Thyroid gland (tissue), 4 donors: ENCODE results near the gene TC2N. TPM values are rescaled to one million over a fixed set of nuclear protein-coding genes. Genes with fewer than 3 reads are reported as not detected.

ENCODE experiments used
- DNase-seq, 2 donors: peaks; one replicate each; pipeline ENCODE4 v3.0.0-alpha.2; 2019
- H3K27ac ChIP-seq, 3 donors: fragments of 200-600 bp; sonication (generic); 1 replicate in 2 of 3; 2 replicates in 1 of 3; pipeline ENCODE4 v1.5.1; 2016 to 2019; ENCODE audit warnings: mild to moderate bottlenecking in 1 of 3, moderate library complexity in 1 of 3
- H3K27me3 ChIP-seq: fragments of 200-600 bp; sonication (generic); one replicate; pipeline ENCODE4 v1.5.1; 2019
- H3K36me3 ChIP-seq, 2 donors: fragments of 200-600 bp; sonication (generic); one replicate each; pipeline ENCODE4 v1.5.1; 2016 to 2019
- H3K4me1 ChIP-seq, 2 donors: fragments of 200-600 bp; sonication (generic); one replicate each; pipeline ENCODE4 v1.5.1; 2017 to 2019
- H3K4me3 ChIP-seq, 3 donors: fragments of 200-600 bp; sonication (generic); replicated peaks in 1 of 3; 1 replicate in 2 of 3; 2 replicates in 1 of 3; pipeline ENCODE4 v1.5.1; 2016; ENCODE audit warnings: mild to moderate bottlenecking in 1 of 3
- H3K9me3 ChIP-seq: fragments of 200-600 bp; sonication (generic); one replicate; pipeline ENCODE4 v1.5.1; 2017
- POLR2A ChIP-seq, 2 donors: fragments of 450-650 bp; IDR thresholded peaks; one replicate each; pipeline ENCODE4 v1.6.1; 2017; ENCODE audit warnings: antibody characterized with exemption in 2 of 2, mild to moderate bottlenecking in 2 of 2, moderate library complexity in 1 of 2
- WGBS, 2 donors: methylation state at CpG; one replicate each; pipeline ENCODE4 v1.1.5; 2017; 5-methylcytosine and 5-hydroxymethylcytosine counted together
- intact Hi-C: fragments of 100-400 bp; cut with DNase I; formaldehyde crosslinking; loops from one replicate; pipeline ENCODE4 v1.15.1; 2023
- total RNA-seq, 4 donors: library from RNA; depleted of rRNA; stranded (reverse); fragments of >200 nt; gene quantifications; one replicate each; pipeline ENCODE4 v1.2.3, GENCODE V29; 2016
- TF ChIP-seq, protein P1 (sequence below), 6 experiments: fragments of 200-600 bp in 3 of 6; fragments of 450-650 bp in 3 of 6; sonication (generic) in 3 of 6; IDR thresholded peaks; one replicate each; pipeline ENCODE4 v1.5.1; 2016 to 2019; ENCODE audit warnings: antibody characterized with exemption in 6 of 6, mild to moderate bottlenecking in 2 of 6, inconsistent platforms in 1 of 6, moderate library complexity in 1 of 6

TC2N gene
- total RNA-seq, 4 donors from 2014 or later = 57.5 to 102 (median 78.0) TPM

DNA sequence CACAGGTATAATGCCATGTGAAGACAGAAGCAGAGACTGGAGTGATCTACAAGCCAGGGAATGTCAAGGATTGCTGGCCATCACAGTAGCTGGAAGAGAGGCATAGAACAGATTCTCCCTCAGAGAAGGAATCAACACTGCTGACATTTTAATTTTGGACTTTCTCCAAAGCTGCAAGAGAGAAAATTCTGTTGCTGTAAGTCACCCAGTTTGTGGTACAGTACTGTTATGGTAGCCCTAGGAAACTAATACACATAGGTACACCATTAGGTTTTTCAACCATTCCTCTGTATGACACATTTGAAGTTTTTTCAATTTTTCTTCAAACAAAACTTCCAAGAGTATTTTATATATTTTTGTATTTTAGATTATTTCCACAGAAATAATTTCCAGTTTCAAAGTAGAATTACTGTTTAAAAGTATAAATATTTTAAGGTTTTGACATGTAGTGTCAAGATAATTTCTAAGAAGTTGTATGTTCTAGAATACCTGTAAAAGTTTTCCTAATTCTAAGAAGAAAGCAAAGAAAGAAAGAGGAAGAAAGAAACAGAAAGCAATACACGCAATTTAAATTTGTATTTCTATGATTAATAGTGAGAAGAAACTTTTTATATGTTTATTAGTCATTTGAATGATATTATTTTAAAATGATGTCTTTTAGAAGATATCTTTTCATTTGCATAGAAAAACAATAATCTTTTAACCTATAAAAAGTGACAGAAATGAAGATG lies 70.6 kb downstream of the TC2N start:
- WGBS, 2 donors = 94 to 95% methylated on average over 1 of the region's 1 CpG
- H3K27me3 ChIP-seq = no peaks in the 10 kb centered on the region
- no peak overlapping the region for H3K4me3 ChIP-seq
- no peak overlapping the region for H3K27ac ChIP-seq
- H3K4me1 ChIP-seq = no peaks in the 10 kb centered on the region
- intact Hi-C loops = no loop called here
- H3K9me3 ChIP-seq = no peaks in the 10 kb centered on the region
- no peak for TF ChIP-seq POLR2A (IDR thresholded peaks at IDR 0.05)
- TF ChIP-seq, protein P1, sequence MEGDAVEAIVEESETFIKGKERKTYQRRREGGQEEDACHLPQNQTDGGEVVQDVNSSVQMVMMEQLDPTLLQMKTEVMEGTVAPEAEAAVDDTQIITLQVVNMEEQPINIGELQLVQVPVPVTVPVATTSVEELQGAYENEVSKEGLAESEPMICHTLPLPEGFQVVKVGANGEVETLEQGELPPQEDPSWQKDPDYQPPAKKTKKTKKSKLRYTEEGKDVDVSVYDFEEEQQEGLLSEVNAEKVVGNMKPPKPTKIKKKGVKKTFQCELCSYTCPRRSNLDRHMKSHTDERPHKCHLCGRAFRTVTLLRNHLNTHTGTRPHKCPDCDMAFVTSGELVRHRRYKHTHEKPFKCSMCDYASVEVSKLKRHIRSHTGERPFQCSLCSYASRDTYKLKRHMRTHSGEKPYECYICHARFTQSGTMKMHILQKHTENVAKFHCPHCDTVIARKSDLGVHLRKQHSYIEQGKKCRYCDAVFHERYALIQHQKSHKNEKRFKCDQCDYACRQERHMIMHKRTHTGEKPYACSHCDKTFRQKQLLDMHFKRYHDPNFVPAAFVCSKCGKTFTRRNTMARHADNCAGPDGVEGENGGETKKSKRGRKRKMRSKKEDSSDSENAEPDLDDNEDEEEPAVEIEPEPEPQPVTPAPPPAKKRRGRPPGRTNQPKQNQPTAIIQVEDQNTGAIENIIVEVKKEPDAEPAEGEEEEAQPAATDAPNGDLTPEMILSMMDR (IDR thresholded peaks at IDR 0.05) = no peak
- H3K36me3 ChIP-seq = peaks cover 0 to 5% of the 10 kb centered on the region in 2 donors
- no peak for DNase-seq

DNA sequence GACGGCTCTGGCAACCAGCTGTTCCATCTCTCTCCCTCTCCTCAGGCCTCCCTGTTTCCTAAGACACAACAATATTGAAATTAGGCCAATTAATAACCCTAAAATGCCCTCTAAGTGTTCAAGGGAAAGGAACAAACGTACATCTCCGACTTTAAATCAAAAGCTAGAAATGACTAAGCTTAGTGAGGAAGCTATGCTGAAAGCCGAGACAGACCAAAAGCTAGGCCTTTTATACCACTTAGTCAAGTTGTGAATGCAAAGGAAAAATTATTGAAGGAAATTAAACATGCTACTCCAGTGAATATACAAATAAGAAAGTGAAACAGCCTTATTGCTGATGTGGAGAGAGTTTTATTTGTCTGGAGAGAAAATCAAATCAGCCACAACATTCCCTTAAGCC lies 73.6 kb downstream of the TC2N start:
- TF ChIP-seq, protein P1 (IDR thresholded peaks at IDR 0.05) = no peak
- TF ChIP-seq POLR2A (IDR thresholded peaks at IDR 0.05) = no peak
- Histone ChIP-seq H3K9me3 (no peaks in the 10 kb centered on the region), H3K36me3 (peaks cover 0 to 5% of the 10 kb centered on the region in 2 donors), H3K4me1 (no peaks in the 10 kb centered on the region), H3K27ac (no peak overlapping the region), H3K4me3 (no peak overlapping the region), H3K27me3 (no peaks in the 10 kb centered on the region)
- 91 to 97% methylated on average over 4 of the region's 4 CpGs for WGBS, 2 donors
- no peak for DNase-seq
- intact Hi-C loops = no loop called here

DNA sequence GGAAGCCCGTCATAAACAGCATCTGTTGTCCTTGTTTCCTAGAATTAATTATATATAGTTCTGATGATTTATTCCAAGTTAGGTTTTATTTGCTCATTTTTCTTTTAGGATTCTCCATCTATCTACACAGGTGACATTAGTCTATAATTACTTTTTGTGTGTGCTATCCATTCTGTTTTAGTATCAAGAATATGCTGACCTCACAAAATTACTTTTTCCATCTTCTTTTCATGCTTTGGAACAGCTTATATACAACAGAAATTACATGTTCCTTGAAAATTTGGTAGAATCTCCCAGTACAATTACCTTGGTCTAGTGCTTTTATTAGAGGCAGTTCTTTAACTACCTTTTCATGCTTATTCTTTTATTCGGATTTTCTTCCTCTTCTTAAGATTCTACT lies 81.1 kb downstream of the TC2N start:
- Histone ChIP-seq H3K27ac (no peak overlapping the region), H3K4me1 (no peaks in the 10 kb centered on the region), H3K4me3 (no peak overlapping the region), H3K9me3 (no peaks in the 10 kb centered on the region), H3K36me3 (peaks cover 0 to 7% of the 10 kb centered on the region in 2 donors), H3K27me3 (no peaks in the 10 kb centered on the region)
- intact Hi-C loops = no loop called here
- 97 to 98% methylated on average over 2 of the region's 2 CpGs for whole genome bisulfite sequencing, 2 donors
- DNase-seq = no peak
- no peak for TF ChIP-seq POLR2A (IDR thresholded peaks at IDR 0.05)
- TF ChIP-seq, protein P1 (IDR thresholded peaks at IDR 0.05) = no peak

DNA sequence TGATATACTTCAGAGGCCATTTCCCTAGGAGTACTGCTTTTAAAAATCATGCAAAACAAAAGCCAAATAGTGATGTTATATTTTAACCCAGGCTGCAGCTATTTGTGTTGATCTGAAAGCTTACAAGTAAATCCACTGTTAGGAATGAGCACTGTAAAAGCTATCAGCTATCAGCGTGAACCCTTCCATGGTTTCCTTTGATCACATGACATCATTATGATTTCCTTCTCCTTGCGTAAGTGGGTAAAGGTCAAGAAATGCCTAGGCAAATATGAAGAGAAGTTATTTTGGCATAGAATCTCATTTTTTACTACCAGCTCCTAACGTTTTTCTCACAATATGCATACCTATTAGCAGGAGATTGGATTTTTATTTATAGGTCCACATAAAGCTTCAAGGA lies 86.9 kb downstream of the TC2N start:
- H3K36me3 ChIP-seq = peaks cover 0 to 7% of the 10 kb centered on the region in 2 donors
- no peak for DNase-seq
- no peak for TF ChIP-seq POLR2A (IDR thresholded peaks at IDR 0.05)
- TF ChIP-seq, protein P1 (IDR thresholded peaks at IDR 0.05) = no peak
- no peaks in the 10 kb centered on the region for H3K27me3 ChIP-seq
- no peaks in the 10 kb centered on the region for H3K9me3 ChIP-seq
- no peak overlapping the region for H3K27ac ChIP-seq
- WGBS, 2 donors = 82 to 86% methylated on average over 3 of the region's 3 CpGs
- intact Hi-C loops = no loop called here
- no peak overlapping the region for H3K4me3 ChIP-seq
- H3K4me1 ChIP-seq = no peaks in the 10 kb centered on the region

DNA sequence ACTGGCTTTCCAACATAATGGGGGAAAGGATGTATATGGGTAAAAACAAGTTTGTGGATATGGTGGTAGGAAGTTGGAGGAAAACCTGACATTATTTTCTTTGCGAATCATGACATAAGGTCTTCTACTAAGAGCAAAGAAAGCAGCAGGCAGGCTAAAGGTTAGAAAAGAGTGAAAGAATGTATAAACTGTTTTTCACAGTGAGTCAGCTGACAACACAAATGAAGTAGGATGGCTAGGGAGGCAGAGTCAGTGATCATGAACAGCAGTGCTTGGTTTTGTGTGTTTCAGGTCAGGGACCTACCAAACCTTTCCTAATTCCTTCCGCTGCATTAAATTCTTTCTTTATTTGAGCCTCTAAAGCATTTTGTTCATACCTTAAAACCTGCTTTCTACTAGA lies 89.1 kb downstream of the TC2N start:
- H3K9me3 ChIP-seq = no peaks in the 10 kb centered on the region
- TF ChIP-seq POLR2A (IDR thresholded peaks at IDR 0.05) = no peak
- TF ChIP-seq, protein P1 (IDR thresholded peaks at IDR 0.05) = no peak
- H3K4me3 ChIP-seq = no peak overlapping the region
- H3K27me3 ChIP-seq = no peaks in the 10 kb centered on the region
- intact Hi-C loops = no loop called here
- DNase-seq = no peak
- 95 to 96% methylated on average over 2 of the region's 2 CpGs for WGBS, 2 donors
- no peaks in the 10 kb centered on the region for H3K36me3 ChIP-seq
- H3K4me1 ChIP-seq = no peaks in the 10 kb centered on the region
- H3K27ac ChIP-seq = no peak overlapping the region
